Hepatocyte (in vitro differentiated cells): ENCODE measurements around the gene FRMPD3.

Source experiments
- EZH2 ChIP-seq: fragments of 200-600 bp; sonication (generic); IDR thresholded peaks from 2 replicates; pipeline ENCODE4 v1.6.1; 2016; ENCODE audit warnings: antibody characterized with exemption, mild to moderate bottlenecking, borderline replicate concordance
- EZH2phosphoT487 ChIP-seq: fragments of 200-600 bp; sonication (generic); IDR thresholded peaks from one replicate; pipeline ENCODE4 v1.6.1; 2018; ENCODE audit warnings: antibody characterized with exemption, mild to moderate bottlenecking, low read depth, moderate library complexity; ENCODE audit not compliant: unreplicated experiment, severe bottlenecking
- TF ChIP-seq, protein P1 (sequence below): fragments of 200-600 bp; sonication (generic); IDR thresholded peaks from 2 replicates; pipeline ENCODE4 v1.5.1; 2016; ENCODE audit warnings: antibody characterized with exemption, mild to moderate bottlenecking; ENCODE audit not compliant: poor library complexity

DNA sequence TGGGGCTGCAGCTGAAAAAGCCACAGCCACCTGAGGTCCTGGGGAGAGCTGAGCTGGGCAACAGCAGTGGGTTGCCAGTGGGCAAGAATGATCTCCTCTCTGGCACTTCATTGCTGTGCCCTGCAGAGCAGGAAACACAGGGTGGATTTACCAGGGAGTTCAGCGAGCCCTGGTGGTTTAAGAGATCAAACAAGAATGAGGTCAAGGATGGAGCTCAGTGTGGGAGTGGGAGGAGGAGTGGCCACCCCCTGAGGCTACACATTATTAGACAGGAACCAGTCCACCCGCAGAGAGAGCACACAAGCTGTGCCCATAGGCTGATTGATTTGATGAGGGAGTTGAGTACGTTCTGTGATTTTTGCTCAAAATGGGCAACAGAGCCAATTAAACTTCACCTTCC lies 47.3 kb downstream of the FRMPD3 start:
- TF ChIP-seq, protein P1, sequence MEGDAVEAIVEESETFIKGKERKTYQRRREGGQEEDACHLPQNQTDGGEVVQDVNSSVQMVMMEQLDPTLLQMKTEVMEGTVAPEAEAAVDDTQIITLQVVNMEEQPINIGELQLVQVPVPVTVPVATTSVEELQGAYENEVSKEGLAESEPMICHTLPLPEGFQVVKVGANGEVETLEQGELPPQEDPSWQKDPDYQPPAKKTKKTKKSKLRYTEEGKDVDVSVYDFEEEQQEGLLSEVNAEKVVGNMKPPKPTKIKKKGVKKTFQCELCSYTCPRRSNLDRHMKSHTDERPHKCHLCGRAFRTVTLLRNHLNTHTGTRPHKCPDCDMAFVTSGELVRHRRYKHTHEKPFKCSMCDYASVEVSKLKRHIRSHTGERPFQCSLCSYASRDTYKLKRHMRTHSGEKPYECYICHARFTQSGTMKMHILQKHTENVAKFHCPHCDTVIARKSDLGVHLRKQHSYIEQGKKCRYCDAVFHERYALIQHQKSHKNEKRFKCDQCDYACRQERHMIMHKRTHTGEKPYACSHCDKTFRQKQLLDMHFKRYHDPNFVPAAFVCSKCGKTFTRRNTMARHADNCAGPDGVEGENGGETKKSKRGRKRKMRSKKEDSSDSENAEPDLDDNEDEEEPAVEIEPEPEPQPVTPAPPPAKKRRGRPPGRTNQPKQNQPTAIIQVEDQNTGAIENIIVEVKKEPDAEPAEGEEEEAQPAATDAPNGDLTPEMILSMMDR: no peak
- no peak for TF ChIP-seq EZH2
- no peak for TF ChIP-seq EZH2phosphoT487
